Esophagus mucosa (tissue), 1 donor: ENCODE data around the gene GNA15. TPM values are rescaled to one million over a fixed set of nuclear protein-coding genes. Genes with fewer than 3 reads are reported as not detected.
"Not testable (repeated sequence)": the region's sequence is repeated elsewhere in the genome, so short reads cannot be mapped to it uniquely, and the experiment has no call there.

Experiments used
- ATAC-seq: fragments of 200-7000 bp; cut with Tn5 transposase; one replicate; pipeline ENCODE4 v1.9.1; 2020
- total RNA-seq: library from RNA; stranded (reverse); gene quantifications from one replicate; pipeline ENCODE4 v1.2.4, GENCODE V29; 2023
- donor health status: DM: yes; HTN: yes; CAD: no.

Gene GNA15
- total RNA-seq, 1 donor from 2014 or later, result 105 TPM

DNA sequence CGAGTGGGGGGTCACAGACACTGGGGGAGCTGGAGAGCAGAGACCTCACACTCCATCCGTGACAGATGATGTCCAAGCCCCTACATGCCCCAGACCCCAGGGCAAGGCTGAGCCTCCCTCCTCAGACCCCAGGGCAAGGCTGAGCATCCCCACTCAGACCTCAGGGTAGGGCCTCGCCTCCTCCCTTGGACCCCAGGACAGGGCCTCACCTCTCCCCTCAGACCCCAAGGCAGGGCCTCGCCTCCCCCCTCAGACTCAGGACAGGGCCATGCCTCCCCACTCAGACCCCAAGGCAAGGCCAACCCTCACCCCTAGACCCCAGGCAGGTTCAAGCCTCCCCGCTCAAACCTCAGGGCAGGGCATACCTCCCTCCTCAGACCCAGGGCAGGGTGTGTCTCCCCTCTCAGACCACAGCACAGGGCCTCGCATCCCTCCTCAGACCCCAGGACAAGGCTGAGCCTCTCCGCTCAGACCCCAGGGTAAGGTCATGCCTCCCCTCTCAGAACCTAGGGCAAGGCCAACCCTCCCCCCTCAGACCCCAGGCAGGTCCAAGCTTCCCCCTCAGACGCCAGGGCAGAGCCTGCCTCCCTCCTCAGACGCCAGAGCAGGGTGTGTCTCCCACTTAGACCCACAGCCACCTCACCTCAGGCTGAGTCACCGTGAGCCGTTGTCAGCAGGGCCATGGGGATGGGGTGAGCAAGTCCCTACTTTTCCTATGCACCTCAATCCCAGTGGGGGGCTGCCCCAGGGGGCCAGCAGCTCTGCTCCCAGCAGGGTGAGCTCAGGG lies 41.1 kb downstream of the GNA15 start:
- peak; percentile 84 for ATAC-seq

DNA sequence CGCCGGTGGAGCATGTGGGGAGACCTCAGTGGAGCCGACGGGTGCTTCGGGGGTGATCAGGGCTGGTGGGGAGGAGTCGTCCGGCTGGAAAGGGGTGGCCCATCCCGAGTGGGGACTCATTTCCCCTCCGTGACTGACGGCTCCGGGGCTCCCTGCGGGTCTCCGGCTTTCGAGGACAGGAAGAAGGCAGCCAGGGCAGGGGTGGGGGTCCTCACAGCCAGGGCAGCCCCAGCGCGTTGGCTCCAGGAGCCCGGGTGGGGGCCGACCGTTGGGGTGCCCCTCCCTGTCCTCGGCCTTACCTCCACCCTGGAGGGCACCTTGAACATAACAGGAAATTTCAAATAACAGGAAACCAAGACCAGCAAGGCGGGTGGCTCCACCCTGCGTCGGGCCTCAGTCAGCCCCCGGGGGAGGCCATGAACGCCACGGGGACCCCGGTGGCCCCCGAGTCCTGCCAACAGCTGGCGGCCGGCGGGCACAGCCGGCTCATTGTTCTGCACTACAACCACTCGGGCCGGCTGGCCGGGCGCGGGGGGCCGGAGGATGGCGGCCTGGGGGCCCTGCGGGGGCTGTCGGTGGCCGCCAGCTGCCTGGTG lies 42.6 kb downstream of the GNA15 start, which contains the start of gene S1PR4:
TSS of gene S1PR4 (plus strand) at position 393 of the 596 bp plus-strand sequence. CDS start at position 417, 24 bp downstream.
- peak; percentile 42 for ATAC-seq

GRCh38 chr19:3178973-3179738 lies 43.3 kb downstream of the GNA15 start:
- ATAC-seq, result peak; percentile 4

- peak; percentile 1 for ATAC-seq
Observed at GRCh38 chr19:3179739-3180293, 44.0 kb downstream of the GNA15 start.

DNA sequence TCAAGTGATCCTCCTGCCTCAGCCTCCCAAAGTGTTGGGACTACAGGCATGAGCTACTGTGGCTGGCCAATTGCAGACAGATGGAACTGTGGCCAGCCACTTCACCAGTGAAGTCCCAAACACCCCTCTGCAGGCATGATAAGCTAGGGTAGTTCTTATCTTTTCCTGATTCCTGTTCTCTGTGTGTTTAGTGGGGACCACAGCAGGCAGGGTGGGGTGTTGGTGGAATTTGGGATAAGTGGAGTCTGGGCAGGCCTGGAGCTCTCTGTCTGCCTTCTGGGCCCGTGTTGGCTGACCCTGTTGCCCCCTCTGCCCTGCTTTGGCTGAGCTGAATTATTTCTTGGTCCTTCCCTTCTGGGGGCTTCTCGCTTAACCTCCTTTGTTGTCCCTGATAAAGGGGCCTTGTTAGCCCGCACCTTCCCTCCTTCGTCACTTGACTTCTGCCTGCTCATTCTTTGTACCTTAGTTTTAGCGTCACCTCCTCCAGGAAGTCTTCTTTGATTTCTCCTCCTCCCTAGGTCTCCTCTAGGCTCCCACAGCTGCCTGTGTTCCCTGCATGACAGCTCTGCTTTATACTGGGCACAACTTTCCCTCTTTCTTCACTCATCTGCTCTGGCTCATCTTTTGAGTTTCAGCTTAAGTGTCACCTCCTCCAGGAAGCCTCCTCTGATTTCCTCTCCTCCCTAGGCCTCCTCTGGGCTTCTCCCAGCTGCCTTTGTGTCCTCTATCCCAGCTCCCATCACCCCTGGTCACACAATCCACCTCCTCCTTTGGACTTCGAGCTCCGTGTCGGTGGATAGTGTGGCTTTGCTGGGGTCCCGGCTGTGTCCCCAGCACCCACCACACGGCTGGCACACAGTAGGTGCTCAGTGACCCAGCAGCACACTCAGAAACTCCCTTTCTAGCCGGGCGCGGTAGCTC lies 48.1 kb downstream of the GNA15 start:
- no peak for ATAC-seq

- peak; percentile 6 for ATAC-seq
Observed at GRCh38 chr19:3184847-3185460, 49.1 kb downstream of the GNA15 start.

DNA sequence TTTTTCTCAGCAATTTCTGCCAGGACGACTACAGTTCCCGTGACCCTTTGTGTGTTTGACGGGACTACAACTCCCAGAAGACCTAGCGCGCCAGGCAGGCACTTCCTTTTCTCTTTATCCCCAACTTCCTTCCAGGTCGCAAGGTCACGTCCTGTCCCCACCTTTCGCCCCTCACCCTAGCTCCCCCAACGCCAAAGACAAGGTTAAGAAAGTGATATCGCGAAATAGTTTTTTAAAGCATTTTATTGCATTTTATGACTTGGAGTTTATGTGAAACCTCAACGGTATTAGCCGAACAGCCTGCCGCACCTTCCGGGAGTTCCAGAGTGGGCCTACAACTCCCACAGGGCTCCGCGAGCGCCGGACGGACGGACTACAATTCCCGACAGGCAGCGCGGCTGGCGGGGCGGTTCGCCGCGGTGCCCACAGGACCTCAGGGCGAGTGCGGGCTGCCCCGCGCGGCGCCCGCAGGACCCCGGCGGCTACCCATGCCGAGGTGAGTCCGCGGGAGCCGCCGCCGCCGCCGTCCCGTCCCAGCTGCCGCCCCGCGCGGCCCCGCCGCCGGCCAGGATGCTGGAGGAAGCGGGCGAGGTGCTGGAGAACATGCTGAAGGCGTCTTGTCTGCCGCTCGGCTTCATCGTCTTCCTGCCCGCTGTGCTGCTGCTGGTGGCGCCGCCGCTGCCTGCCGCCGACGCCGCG lies 49.8 kb downstream of the GNA15 start, which contains the start of gene NCLN:
TSS of gene NCLN (plus strand) at position 470 of the 699 bp plus-strand sequence. CDS start at position 571, 101 bp downstream.
- ATAC-seq, result peak; percentile 90

DNA sequence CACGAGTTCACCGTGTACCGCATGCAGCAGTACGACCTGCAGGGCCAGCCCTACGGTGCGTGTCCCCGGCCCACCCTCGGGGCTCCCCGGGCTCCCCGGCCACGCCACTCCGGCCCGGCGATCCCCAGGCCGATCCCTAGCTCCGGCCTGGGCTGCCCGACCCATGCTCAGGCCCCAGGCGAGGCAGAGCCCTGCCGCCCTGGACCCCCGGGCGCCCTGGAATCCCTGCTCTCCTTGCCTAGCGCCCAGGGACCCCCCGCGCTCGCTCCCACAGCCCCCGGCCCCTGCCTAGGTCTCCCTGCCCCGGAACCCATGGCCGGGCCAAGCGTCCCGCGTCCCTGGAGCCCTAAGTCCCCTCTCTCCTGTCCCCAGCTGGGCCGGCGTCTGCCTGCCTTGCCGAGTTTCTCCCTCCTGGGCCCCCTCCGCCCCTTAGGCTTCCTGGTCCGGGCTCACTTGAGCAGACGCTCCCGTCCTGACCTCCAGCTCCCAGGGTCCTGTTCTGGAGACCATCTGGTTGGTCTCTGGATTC lies 50.4 kb downstream of the GNA15 start:
- ATAC-seq, result peak; percentile 36

GRCh38 chr19:3186891-3187661 lies 51.2 kb downstream of the GNA15 start:
- ATAC-seq, result no peak

DNA sequence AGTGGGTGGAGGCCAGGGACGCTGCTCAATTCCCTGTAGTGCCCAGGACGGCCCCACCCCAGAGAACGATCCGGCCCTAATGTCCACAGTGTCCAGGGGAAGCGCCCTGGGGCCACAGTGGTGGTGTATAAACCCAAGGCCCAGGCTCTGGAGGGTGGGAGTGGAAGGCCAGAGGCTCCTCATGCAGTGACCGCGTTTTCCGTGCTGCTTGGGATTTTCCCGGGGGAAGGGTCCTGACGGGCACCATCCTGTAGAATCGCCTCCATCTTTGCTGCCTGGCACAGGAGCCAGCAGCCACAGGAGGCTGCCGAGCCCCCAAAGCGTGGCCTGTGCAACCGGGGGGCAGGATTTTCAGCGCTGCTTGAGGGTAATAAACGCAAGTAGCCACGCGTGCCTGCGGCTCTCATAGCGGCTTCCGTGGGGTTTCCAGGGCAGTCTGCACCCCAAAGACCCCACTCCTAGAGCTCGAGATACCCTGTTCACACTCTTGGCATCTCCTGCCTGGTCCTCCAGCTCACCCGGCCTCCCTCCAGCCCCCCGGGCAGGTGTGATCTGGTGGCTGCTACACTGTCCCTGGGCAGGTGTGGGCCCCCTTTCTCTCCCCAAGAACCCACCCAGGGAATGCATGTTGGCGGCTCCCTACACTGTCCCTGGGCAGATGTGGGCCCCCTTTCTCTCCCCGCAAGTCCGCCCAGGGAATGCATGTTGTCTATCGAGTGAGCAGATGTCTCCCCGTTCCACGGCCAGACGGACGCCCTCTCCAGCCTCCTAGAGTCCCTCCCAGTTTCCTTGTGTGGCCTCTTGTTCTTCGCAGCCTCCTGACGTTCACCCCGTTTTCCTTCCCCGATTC lies 52.1 kb downstream of the GNA15 start:
- no peak for ATAC-seq

- ATAC-seq, result no peak
Observed at GRCh38 chr19:3188627-3189596, 53.1 kb downstream of the GNA15 start.

DNA sequence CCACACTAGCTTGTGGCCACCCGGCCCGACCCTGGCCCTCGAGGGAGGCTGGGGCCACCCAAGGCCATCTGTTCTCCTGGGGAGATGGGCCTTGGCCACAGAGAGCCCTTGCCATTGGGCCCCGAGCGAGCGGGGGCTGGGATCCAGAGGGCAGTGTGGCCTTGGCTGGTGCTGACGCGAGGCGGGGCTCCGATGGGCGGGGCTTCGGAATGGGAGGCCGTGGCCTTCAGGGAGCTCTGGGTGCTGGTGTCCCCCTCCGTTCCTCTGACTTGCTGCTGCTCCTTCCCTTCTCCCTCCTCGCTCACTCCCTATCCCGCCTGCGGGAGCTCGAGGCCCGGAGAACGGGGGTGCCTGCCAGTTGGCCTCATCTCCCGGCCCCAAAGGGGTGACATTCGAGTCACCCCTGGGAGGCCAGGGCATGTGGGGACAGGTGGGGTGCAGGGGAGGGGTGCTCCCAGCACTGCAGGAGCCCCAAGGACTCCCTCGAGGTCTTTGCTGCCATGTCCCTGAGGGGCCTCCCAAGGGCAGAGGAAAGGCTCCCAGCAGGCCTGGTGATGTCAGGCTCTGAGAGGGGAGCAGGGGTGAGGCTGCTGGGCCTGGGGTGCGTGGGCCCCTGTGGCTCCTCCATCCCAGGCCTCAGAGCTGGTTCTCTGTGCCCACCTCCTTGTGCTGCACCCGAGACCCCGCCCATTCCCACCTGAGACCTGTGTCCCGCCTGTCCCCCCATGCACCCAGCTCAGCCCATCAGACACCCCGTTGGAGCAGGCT lies 54.1 kb downstream of the GNA15 start:
- no peak for ATAC-seq

- no peak for ATAC-seq
Observed at GRCh38 chr19:3190470-3190770, 54.6 kb downstream of the GNA15 start.

DNA sequence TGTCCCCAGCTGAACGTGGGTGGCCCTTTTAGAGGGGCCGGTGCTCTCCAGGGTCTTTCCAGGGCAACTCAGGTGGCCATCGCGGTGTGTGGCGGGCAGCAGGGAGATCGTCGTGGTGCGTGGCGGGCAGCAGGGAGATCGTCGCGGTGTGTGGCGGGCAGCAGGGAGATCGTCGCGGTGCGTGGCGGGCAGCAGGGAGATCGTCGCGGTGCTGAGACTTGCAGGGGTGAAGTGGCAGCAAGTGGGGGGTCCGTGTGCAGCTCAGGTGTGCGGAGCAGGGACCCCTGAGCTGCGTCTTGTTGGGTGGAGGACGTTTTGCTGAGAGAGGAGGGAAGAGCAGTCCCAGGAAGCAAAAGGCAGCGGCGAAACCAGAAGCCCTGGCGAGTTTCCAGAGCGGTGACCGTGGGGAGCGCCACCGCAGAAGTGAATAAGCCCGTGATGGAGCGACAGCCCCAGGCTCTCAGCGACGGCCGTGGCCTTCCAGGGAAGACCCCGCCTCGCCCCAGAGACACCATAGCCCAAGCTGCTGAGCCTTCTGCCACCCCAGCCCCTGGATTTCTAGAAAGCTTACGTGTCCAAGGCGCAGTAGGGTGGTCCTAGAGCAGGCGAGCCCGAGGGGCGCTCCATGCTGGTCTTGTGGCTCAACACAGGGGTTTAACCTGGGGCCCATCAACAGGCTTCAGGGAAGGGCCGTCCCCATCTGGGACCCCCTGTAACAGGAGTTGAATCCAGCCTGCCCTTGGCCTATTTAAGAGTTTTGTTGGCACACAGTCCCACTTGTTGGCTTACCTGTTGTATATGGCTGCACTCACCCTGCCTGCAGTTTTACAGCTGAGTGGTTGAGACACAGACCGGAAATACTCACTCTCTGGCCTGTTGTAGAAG lies 55.3 kb downstream of the GNA15 start:
- ATAC-seq, result no peak

DNA sequence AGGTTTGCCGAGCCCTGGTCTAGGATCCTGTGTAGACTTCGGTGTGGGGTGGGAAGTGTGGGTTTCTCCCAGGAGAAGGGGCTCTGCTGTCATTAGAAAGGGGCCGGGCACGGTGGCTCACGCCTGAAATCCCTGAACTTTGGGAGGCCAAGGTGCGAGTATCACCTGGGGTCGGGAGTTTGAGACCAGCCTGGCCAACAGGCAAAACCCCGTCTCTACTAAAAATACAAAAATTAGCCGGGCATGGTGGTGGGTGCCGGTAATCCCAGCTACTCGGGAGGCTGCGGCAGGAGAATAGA lies 55.9 kb downstream of the GNA15 start:
- ATAC-seq, result not testable (repeated sequence)

- no peak for ATAC-seq
Observed at GRCh38 chr19:3192228-3192635, 56.4 kb downstream of the GNA15 start.
